B cell (primary cell): ENCODE measurements around the gene ANK2. TPM values are rescaled to one million over a fixed set of nuclear protein-coding genes. Genes with fewer than 3 reads are reported as not detected.

Experiments used
- ATAC-seq: fragments of 200-7000 bp; cut with Tn5 transposase; one replicate; pipeline ENCODE4 v1.10.0; 2021; ENCODE audit warnings: low read depth, mild to moderate bottlenecking, moderate number of reproducible peaks, moderate library complexity
- CTCF ChIA-PET: fragments of 350-600 bp; sonication (Branson Sonifier 250); formaldehyde crosslinking; loops from one replicate; lab custom pipeline; 2021; ENCODE audit warnings: antibody characterized with exemption, inconsistent platforms; lab: Charles Lee
- POLR2A ChIA-PET: fragments of 350-600 bp; sonication (Branson Sonifier 250); formaldehyde crosslinking; loops from one replicate; lab custom pipeline; 2021; ENCODE audit warnings: antibody characterized with exemption; lab: Charles Lee
- DNase-seq: peaks from one replicate; pipeline ENCODE4 v3.0.0; 2013
- H2AFZ ChIP-seq: 2 replicates; pipeline ENCODE4 v1.6.1; 2012; ENCODE audit warnings: mild to moderate bottlenecking, low read depth, low read length; ENCODE audit not compliant: insufficient read depth, poor library complexity, severe bottlenecking
- H3K27ac ChIP-seq, 2 donors: 1 replicate in 1 of 2; 2 replicates in 1 of 2; pipeline ENCODE4 v1.5.1; 2012 to 2013; ENCODE audit warnings: low read length in 2 of 2, mild to moderate bottlenecking in 2 of 2, moderate library complexity in 1 of 2
- H3K27me3 ChIP-seq, 4 experiments: fragments of 200-600 bp in 1 of 4; sonication (generic) in 1 of 4; replicated peaks in 1 of 4; 1 replicate in 2 of 4; 2 replicates in 2 of 4; pipeline versions ENCODE4 v1.6.1 to v1.7.0; 2013 to 2016; ENCODE audit warnings: low read length in 3 of 4, mild to moderate bottlenecking in 2 of 4, mixed read lengths in 1 of 4, moderate library complexity in 1 of 4; ENCODE audit not compliant: insufficient read depth in 4 of 4, control insufficient read depth in 3 of 4; ENCODE audit errors: control extremely low read depth in 1 of 4
- H3K36me3 ChIP-seq, 2 experiments: replicated peaks in 1 of 2; 1 replicate in 1 of 2; 2 replicates in 1 of 2; pipeline versions ENCODE4 v1.6.1 to v1.7.1; 2013; ENCODE audit warnings: low read length in 1 of 2; ENCODE audit not compliant: insufficient read depth in 2 of 2, control insufficient read depth in 1 of 2; ENCODE audit errors: control extremely low read depth in 1 of 2, extremely low read depth in 1 of 2
- H3K4me1 ChIP-seq, 2 donors: fragments of 200-600 bp in 1 of 2; sonication (generic) in 1 of 2; 1 replicate in 1 of 2; 2 replicates in 1 of 2; pipeline versions ENCODE4 v1.5.1 to v1.6.1; 2013 to 2017; ENCODE audit warnings: low read length in 2 of 2; ENCODE audit not compliant: control insufficient read depth in 2 of 2, insufficient read depth in 2 of 2
- H3K4me2 ChIP-seq: replicated peaks from 2 replicates; pipeline ENCODE3; 2012; ENCODE audit warnings: mild to moderate bottlenecking, low read depth, low read length; ENCODE audit not compliant: poor library complexity, severe bottlenecking
- H3K4me3 ChIP-seq, 5 experiments: fragments of 200-600 bp in 1 of 5; sonication (generic) in 1 of 5; 1 replicate in 3 of 5; 2 replicates in 2 of 5; pipeline versions ENCODE4 v1.5.1 to v1.7.0; 2011 to 2016; ENCODE audit warnings: low read length in 4 of 5, mild to moderate bottlenecking in 4 of 5, low read depth in 2 of 5, control low read depth in 1 of 5, moderate library complexity in 1 of 5; ENCODE audit not compliant: insufficient read depth in 1 of 5; ENCODE audit errors: control extremely low read depth in 1 of 5, extremely low read depth in 1 of 5
- H3K79me2 ChIP-seq: fragments of 200-600 bp; sonication (generic); one replicate; pipeline ENCODE4 v1.6.0; 2016; ENCODE audit warnings: low read length; ENCODE audit not compliant: control insufficient read depth, insufficient read depth
- H3K9ac ChIP-seq: fragments of 200-600 bp; sonication (generic); 2 replicates; pipeline ENCODE4 v1.6.1; 2017; ENCODE audit warnings: mild to moderate bottlenecking, low read length, moderate library complexity
- H3K9me3 ChIP-seq, 3 donors: one replicate each; pipeline versions ENCODE4 v1.6.1 to v1.7.1; 2013; ENCODE audit warnings: low read length in 2 of 3; ENCODE audit not compliant: control insufficient read depth in 2 of 3, insufficient read depth in 1 of 3; ENCODE audit errors: control extremely low read depth in 1 of 3
- H4K20me1 ChIP-seq: 2 replicates; pipeline ENCODE4 v1.6.0; 2012; ENCODE audit warnings: mild to moderate bottlenecking, low read length; ENCODE audit not compliant: insufficient read depth, control insufficient read depth, poor library complexity, severe bottlenecking
- H3K27ac Mint-ChIP-seq: one replicate; pipeline ENCODE4 v1.8.0; 2021; ENCODE audit warnings: mixed read lengths
- H3K27me3 Mint-ChIP-seq: one replicate; pipeline ENCODE4 v1.8.0; 2021; ENCODE audit warnings: mixed read lengths
- H3K4me1 Mint-ChIP-seq: one replicate; pipeline ENCODE4 v1.8.0; 2021; ENCODE audit warnings: mixed read lengths
- H3K4me3 Mint-ChIP-seq: one replicate; pipeline ENCODE4 v1.8.0; 2021; ENCODE audit warnings: mixed read lengths
- H3K9me3 Mint-ChIP-seq: one replicate; pipeline ENCODE4 v1.8.0; 2022; ENCODE audit warnings: mixed read lengths; ENCODE audit not compliant: insufficient read depth
- EZH2 ChIP-seq: IDR thresholded peaks from 2 replicates; pipeline ENCODE4 v1.6.1; 2012; ENCODE audit warnings: borderline replicate concordance, low read depth, mild to moderate bottlenecking, moderate library complexity, low read length; ENCODE audit not compliant: insufficient read depth, poor library complexity, severe bottlenecking
- WGBS: methylation state at CpG from one replicate; pipeline ENCODE4 v1.1.5; 2013; ENCODE audit warnings: missing lambda C conversion rate; ENCODE audit not compliant: insufficient coverage; 5-methylcytosine and 5-hydroxymethylcytosine counted together
- intact Hi-C: fragments of 100-400 bp; cut with micrococcal nuclease; formaldehyde crosslinking; loops from one replicate; pipeline ENCODE4 v1.10.0; 2022
- polyA plus RNA-seq: library from polyadenylated mRNA; depleted of rRNA; stranded (reverse); fragments of >200 nt; gene quantifications from 2 replicates; pipeline ENCODE4 v1.2.3, GENCODE V29; 2012
- total RNA-seq, 2 donors: library from RNA; stranded (reverse); fragments of 120-200 nt in 1 of 2; gene quantifications; 1 replicate in 1 of 2; 2 replicates in 1 of 2; pipeline versions ENCODE4 v1.2.3 to v1.2.4, GENCODE V29; 2013 to 2022
- TF ChIP-seq, protein P1 (sequence below): fragments of 200-600 bp; IDR thresholded peaks from one replicate; pipeline ENCODE4 v1.8.0; 2022; ENCODE audit warnings: antibody characterized with exemption, mild to moderate bottlenecking

ANK2 gene
- total and polyA plus RNA-seq, 2 donors (not counting 1 experiment from before 2014, with no cell fraction given), result 0.16 to 3.6 TPM

DNA sequence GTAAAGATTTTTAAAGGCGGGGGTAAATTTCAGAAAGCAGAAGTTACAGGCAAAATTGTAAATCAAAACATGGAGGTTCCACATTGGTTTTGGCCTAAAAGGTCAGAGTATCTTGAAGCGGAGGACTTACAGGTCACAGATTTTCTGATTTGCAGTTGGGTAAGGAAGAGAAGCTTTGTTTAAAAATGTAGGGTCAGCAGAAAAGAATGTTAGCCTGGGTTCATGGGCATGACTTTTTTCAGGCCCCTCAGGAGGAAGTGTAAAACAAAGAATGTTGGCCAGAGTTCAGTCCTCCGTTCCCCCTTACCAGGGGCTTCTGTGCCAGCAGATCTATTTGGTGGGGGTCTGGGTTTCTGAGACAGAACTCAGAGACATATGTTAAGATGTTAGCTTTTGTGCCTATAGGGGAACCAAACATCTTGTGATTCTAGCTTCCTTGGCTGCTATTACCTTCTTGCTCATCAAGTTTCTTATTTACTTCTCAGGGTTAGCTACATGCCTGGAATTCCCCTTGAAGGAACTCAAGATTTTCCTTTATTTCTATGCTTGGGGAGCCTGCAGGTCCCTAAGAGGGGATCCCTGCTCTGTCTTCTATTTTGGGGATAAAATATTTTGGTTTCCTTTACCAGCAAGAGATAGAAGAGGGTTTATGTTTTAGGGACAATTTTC, 160.3 kb downstream of the ANK2 start:
- TF ChIP-seq, protein P1, sequence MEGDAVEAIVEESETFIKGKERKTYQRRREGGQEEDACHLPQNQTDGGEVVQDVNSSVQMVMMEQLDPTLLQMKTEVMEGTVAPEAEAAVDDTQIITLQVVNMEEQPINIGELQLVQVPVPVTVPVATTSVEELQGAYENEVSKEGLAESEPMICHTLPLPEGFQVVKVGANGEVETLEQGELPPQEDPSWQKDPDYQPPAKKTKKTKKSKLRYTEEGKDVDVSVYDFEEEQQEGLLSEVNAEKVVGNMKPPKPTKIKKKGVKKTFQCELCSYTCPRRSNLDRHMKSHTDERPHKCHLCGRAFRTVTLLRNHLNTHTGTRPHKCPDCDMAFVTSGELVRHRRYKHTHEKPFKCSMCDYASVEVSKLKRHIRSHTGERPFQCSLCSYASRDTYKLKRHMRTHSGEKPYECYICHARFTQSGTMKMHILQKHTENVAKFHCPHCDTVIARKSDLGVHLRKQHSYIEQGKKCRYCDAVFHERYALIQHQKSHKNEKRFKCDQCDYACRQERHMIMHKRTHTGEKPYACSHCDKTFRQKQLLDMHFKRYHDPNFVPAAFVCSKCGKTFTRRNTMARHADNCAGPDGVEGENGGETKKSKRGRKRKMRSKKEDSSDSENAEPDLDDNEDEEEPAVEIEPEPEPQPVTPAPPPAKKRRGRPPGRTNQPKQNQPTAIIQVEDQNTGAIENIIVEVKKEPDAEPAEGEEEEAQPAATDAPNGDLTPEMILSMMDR, result no peak
- TF ChIP-seq EZH2, result no peak
- H3K27me3 ChIP-seq, result no peaks in the 10 kb centered on the region
- ChIA-PET CTCF (no interaction called here), POLR2A (no interaction called here)
- WGBS, result 83% methylated on average over 2 of the region's 3 CpGs
- H3K4me1 Mint-ChIP-seq, result no peaks in the 10 kb centered on the region
- no peak overlapping the region for H3K9ac ChIP-seq
- no peaks in the 10 kb centered on the region for H4K20me1 ChIP-seq
- no peaks in the 10 kb centered on the region for H3K4me1 ChIP-seq
- H3K9me3 Mint-ChIP-seq, result no peaks in the 10 kb centered on the region
- no peak overlapping the region for H3K27ac Mint-ChIP-seq
- H3K4me3 Mint-ChIP-seq, result no peak overlapping the region
- no peaks in the 10 kb centered on the region for H3K79me2 ChIP-seq
- H3K4me2 ChIP-seq, result no peak overlapping the region
- DNase-seq (no peak), ATAC-seq (no peak)
- H3K36me3 ChIP-seq, result no peaks in the 10 kb centered on the region
- H3K27me3 Mint-ChIP-seq, result no peaks in the 10 kb centered on the region
- intact Hi-C loops, result no loop called here
- no peaks in the 10 kb centered on the region for H3K9me3 ChIP-seq
- no peak overlapping the region for H3K27ac ChIP-seq
- H3K4me3 ChIP-seq, result no peak overlapping the region
- no peak overlapping the region for H2AFZ ChIP-seq

DNA sequence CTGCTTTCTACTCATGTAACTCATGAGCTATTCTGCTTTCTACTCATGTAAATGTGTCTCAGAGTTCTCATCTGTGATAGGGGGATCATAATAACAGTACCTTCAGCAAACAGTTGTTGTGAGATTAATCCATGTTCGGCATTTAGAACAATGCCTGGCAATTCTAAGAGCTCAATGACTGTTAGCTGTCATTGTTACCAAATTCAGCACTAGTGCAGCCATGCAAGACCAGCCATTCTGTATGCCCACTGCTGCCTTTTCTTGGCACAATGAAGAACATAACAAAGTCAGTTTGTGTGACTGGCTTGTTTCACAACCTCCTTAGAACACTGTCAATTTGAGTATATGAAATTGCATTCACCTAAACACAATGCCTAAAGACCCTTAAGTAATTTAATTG, 163.2 kb downstream of the ANK2 start:
- intact Hi-C loops, result no loop called here
- TF ChIP-seq, protein P1, result no peak
- no peak for TF ChIP-seq EZH2
- H3K4me1 Mint-ChIP-seq, result no peaks in the 10 kb centered on the region
- no peaks in the 10 kb centered on the region for H3K9me3 Mint-ChIP-seq
- H3K27ac Mint-ChIP-seq, result no peak overlapping the region
- Histone ChIP-seq H2AFZ (no peak overlapping the region), H3K27ac (no peak overlapping the region), H3K4me1 (no peaks in the 10 kb centered on the region), H3K9me3 (no peaks in the 10 kb centered on the region), H3K4me3 (no peak overlapping the region), H3K36me3 (no peaks in the 10 kb centered on the region), H4K20me1 (no peaks in the 10 kb centered on the region), H3K79me2 (no peaks in the 10 kb centered on the region), H3K4me2 (no peak overlapping the region), H3K9ac (no peak overlapping the region), H3K27me3 (no peaks in the 10 kb centered on the region)
- POLR2A ChIA-PET, result no interaction called here
- 100% methylated on average over 1 of the region's 1 CpG for WGBS
- no peak for DNase-seq
- no peaks in the 10 kb centered on the region for H3K27me3 Mint-ChIP-seq
- ATAC-seq, result no peak
- CTCF ChIA-PET, result no interaction called here
- H3K4me3 Mint-ChIP-seq, result no peak overlapping the region
